Measurements from ENCODE around the gene CADM1.

DNA sequence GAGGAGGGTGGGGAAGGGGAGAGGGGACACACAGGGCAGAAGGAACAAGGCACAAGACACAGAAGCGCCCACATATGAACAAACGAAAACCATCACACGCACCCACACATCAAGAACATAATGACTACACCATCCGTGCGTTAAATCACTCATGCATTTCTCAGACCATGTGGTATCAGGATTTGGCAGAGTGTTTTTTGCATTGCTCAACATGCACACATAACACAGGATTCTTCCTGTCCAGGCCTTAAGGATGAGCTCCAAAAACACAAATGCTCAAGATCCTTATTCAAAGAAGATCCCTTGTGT, 309.5 kb downstream of the CADM1 start:
- TF ChIP-seq EZH2 (IDR thresholded peaks at IDR 0.05) (no peak), POLR2AphosphoS5 (IDR thresholded peaks at IDR 0.05; ENCODE audit: borderline replicate concordance, low read depth, low read length) (no peak)

Measured in SK-N-MC (cell line).